ENCODE data around the gene EZH1. TPM values are rescaled to one million over a fixed set of nuclear protein-coding genes. Genes with fewer than 3 reads are reported as not detected.

Gene EZH1
- total and polyA plus RNA-seq, 2 of the 4 experiments (the other 2 are of a cell fraction): 17.6 to 27.3 TPM

GRCh38 chr17:42680331-42680808 is 64.5 kb downstream of the EZH1 start:
- ATAC-seq (ENCODE audit: low read depth): no peak
- peak overlapping the region; percentile 78; the same call in 1 of the 2 replicates for H2AK5ac ChIP-seq (ENCODE audit: low read depth, low read length)
- peak overlapping the region; percentile 74; the same call in 1 of the 2 replicates for H3K14ac ChIP-seq (replicated peaks; ENCODE audit: low read depth, low read length)
- WGBS, 2 experiments (ENCODE audit: extremely low coverage in 2 of 2, insufficient read length in 1 of 2): 53% methylated on average over 19 of the region's 20 CpGs; no CpG with 5 or more reads in 1 of the 2 experiments
- H3K9ac ChIP-seq (ENCODE audit: low read depth, low read length): no peak overlapping the region
- H3K27me3 ChIP-seq (ENCODE audit: control insufficient read depth, insufficient read depth, low read length): no peaks in the 10 kb centered on the region
- peak overlapping the region; percentile 10; the same call in 1 of the 2 replicates for H3K23ac ChIP-seq (ENCODE audit: low read depth, low read length)
- H3K27ac ChIP-seq (ENCODE audit: insufficient read depth, low read length): no peak overlapping the region
- H3K56ac ChIP-seq (ENCODE audit: extremely low read depth, insufficient read depth, low read length): no peak overlapping the region
- peak overlapping the region; percentile 99 for H3K4ac ChIP-seq (ENCODE audit: low read depth, low read length)
- no peak overlapping the region for H2BK5ac ChIP-seq (ENCODE audit: low read depth, low read length, poor library complexity, severe bottlenecking)
- no peak overlapping the region; the same call in 2 of the 3 replicates for H2BK15ac ChIP-seq (ENCODE audit: low read depth, low read length)
- H3K79me1 ChIP-seq (ENCODE audit: low read depth in 1 of 2, low read length in 2 of 2): peaks cover 13 to 61% of the 10 kb centered on the region in 2 experiments
- peak; percentile 29 for DNase-seq
- ChIA-PET CTCF (interaction anchor here (0.6 to 3.8 kb wide), 2 partner anchors 13 to 102 kb away, joined by 3 to 15 read pairs; no protein-coding TSS in a partner anchor), POLR2A (ENCODE audit: unreplicated experiment) (no interaction called here)
- no peak overlapping the region for H2BK20ac ChIP-seq (ENCODE audit: low read depth, low read length)
- peak overlapping the region; percentile 87 to 94; a peak in 2 of 4 replicates for H4K8ac ChIP-seq (ENCODE audit: low read depth in 2 of 2, low read length in 2 of 2)
- 0 out of 2 replicates have a peak overlapping the region, but pooled peaks have one; percentile 1 for H3K4me2 ChIP-seq (ENCODE audit: low read depth, low read length)
- H2AFZ ChIP-seq (replicated peaks; ENCODE audit: low read length, poor library complexity): peak overlapping the region; percentile 99
- dilution Hi-C loops (cut with HindIII; ENCODE audit: low sequenced_read_pairs, unreplicated experiment): no loop called here
- H3K9me1 ChIP-seq (ENCODE audit: insufficient read depth, low read length): peaks cover 17% of the 10 kb centered on the region
- peak overlapping the region; percentile 43; the same call in 1 of the 2 replicates for H2BK120ac ChIP-seq (ENCODE audit: low read depth, low read length)
- peak overlapping the region; percentile 94 for H2AK9ac ChIP-seq (replicated peaks; ENCODE audit: low read depth, low read length, poor library complexity)
- peaks cover 30% of the 10 kb centered on the region for H3K4me1 ChIP-seq (ENCODE audit: control insufficient read depth, insufficient read depth, low read length)
- H4K20me1 ChIP-seq (ENCODE audit: insufficient read depth, low read length): peaks cover 18% of the 10 kb centered on the region
- intact Hi-C loops (cut with micrococcal nuclease): no loop called here
- peak overlapping the region; percentile 2 for H4K91ac ChIP-seq (ENCODE audit: insufficient read depth, low read depth, low read length)
- H3K9me3 ChIP-seq (ENCODE audit: control insufficient read depth, insufficient read depth, low read length): no peaks in the 10 kb centered on the region
- no peak overlapping the region for H3K18ac ChIP-seq (ENCODE audit: low read depth, low read length)
- in situ Hi-C loops (cut with MboI; ENCODE audit: low sequenced_read_pairs): loop anchor here (5.0 to 25.0 kb wide), 2 partner anchors 103 to 632 kb away; partner anchors contain the start of gene PSMC3IP
- peak overlapping the region; percentile 93; the same call in 1 of the 2 replicates for H4K5ac ChIP-seq (ENCODE audit: low read depth, low read length)
- no peak overlapping the region for H3K4me3 ChIP-seq (ENCODE audit: insufficient read depth, low read depth, low read length)
- peaks cover 8% of the 10 kb centered on the region for H3K36me3 ChIP-seq (ENCODE audit: control insufficient read depth, insufficient read depth, low read length)
- no peak for TF ChIP-seq MAFK (IDR thresholded peaks at IDR 0.05; ENCODE audit: low read depth, low read length)
- no peak for TF ChIP-seq POLR2A (IDR thresholded peaks at IDR 0.05; ENCODE audit: low read depth, low read length)
- no peak for TF ChIP-seq USF2 (IDR thresholded peaks at IDR 0.05; ENCODE audit: low read depth, low read length)
- no peak for TF ChIP-seq MAZ (IDR thresholded peaks at IDR 0.05; ENCODE audit: borderline replicate concordance, low read depth, low read length)
- no peak for TF ChIP-seq SMC3 (IDR thresholded peaks at IDR 0.05; ENCODE audit: low read depth, low read length)
- no peak for TF ChIP-seq NFE2L2 (IDR thresholded peaks at IDR 0.05; ENCODE audit: low read depth, low read length)
- no peak for TF ChIP-seq CEBPB (IDR thresholded peaks at IDR 0.05; ENCODE audit: low read depth, low read length)
- TF ChIP-seq CTCF (conservative IDR thresholded peaks at IDR 0.05; ENCODE audit: low read depth, low read length): no peak
- no peak for TF ChIP-seq RCOR1 (IDR thresholded peaks at IDR 0.05; ENCODE audit: insufficient replicate concordance, low read length)
- no peak for TF ChIP-seq ELK1 (IDR thresholded peaks at IDR 0.05; ENCODE audit: borderline replicate concordance, low read depth, low read length)
- no peak for TF ChIP-seq RFX5 (IDR thresholded peaks at IDR 0.05; ENCODE audit: low read depth, low read length)
- no peak for TF ChIP-seq FOS (IDR thresholded peaks at IDR 0.05; ENCODE audit: low read depth, low read length)
- no peak for TF ChIP-seq BHLHE40 (IDR thresholded peaks at IDR 0.05; ENCODE audit: low read depth, low read length)
- TF ChIP-seq MXI1 (IDR thresholded peaks at IDR 0.05; ENCODE audit: borderline replicate concordance, low read depth, low read length): no peak
- TF ChIP-seq RAD21 (IDR thresholded peaks at IDR 0.05; ENCODE audit: low read length): no peak
- no peak for TF ChIP-seq CHD1 (IDR thresholded peaks at IDR 0.05; ENCODE audit: low read depth, low read length)
- BruUV-seq (replicated peaks): no TSS peak

Data from IMR-90 (cell line).